PFSK-1 (cell line): ENCODE results near the gene ARL8B.

Source experiments
- POLR2AphosphoS5 ChIP-seq: IDR thresholded peaks from 2 replicates; pipeline ENCODE4 v1.6.1; 2012; ENCODE audit warnings: low read depth, mild to moderate bottlenecking, control low read depth, low read length, moderate library complexity
- TF ChIP-seq, protein P1 (sequence below), 2 experiments: IDR thresholded peaks; 2 replicates each; pipeline versions ENCODE4 v1.6.1 to v1.8.0; 2011 to 2012; ENCODE audit warnings: low read depth in 2 of 2, low read length in 2 of 2, control low read depth in 1 of 2, inconsistent platforms in 1 of 2, mild to moderate bottlenecking in 1 of 2, moderate library complexity in 1 of 2; ENCODE audit not compliant: insufficient read depth in 1 of 2

DNA sequence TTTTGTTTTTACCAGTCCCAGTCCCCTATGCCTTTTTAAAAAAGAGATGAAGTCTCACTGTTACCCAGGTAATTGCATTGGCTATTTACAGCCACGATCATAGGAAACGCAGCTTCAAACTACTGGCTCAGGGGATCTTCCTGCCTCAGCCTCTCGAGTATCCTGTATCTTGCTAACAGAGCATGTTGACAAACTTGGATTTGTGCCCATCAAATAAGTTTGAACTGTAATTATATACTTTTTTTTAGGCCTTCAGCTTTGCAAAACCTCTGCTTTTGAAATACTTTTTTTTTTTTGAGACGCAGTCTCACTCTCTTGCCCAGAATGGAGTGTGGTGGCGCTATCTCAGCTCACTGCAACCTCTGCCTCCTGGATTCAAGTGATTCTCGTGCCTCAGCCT is 62.4 kb downstream of the ARL8B start:
- no peak for TF ChIP-seq POLR2AphosphoS5
- TF ChIP-seq, protein P1, sequence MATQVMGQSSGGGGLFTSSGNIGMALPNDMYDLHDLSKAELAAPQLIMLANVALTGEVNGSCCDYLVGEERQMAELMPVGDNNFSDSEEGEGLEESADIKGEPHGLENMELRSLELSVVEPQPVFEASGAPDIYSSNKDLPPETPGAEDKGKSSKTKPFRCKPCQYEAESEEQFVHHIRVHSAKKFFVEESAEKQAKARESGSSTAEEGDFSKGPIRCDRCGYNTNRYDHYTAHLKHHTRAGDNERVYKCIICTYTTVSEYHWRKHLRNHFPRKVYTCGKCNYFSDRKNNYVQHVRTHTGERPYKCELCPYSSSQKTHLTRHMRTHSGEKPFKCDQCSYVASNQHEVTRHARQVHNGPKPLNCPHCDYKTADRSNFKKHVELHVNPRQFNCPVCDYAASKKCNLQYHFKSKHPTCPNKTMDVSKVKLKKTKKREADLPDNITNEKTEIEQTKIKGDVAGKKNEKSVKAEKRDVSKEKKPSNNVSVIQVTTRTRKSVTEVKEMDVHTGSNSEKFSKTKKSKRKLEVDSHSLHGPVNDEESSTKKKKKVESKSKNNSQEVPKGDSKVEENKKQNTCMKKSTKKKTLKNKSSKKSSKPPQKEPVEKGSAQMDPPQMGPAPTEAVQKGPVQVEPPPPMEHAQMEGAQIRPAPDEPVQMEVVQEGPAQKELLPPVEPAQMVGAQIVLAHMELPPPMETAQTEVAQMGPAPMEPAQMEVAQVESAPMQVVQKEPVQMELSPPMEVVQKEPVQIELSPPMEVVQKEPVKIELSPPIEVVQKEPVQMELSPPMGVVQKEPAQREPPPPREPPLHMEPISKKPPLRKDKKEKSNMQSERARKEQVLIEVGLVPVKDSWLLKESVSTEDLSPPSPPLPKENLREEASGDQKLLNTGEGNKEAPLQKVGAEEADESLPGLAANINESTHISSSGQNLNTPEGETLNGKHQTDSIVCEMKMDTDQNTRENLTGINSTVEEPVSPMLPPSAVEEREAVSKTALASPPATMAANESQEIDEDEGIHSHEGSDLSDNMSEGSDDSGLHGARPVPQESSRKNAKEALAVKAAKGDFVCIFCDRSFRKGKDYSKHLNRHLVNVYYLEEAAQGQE (IDR thresholded peaks at IDR 0.05; ENCODE audit: insufficient read depth in 1 of 2, low read depth in 2 of 2, low read length in 2 of 2), result no peak
